A673 (cell line): ENCODE results near the gene PEPD.

Experiments
- CTCF ChIP-seq: fragments of 300-800, 200-600 bp; sonication (generic); conservative IDR thresholded peaks from 2 replicates; pipeline ENCODE4 v1.5.1; 2017; ENCODE audit warnings: low read depth, mild to moderate bottlenecking, antibody characterized with exemption, low read length, moderate library complexity, mixed read lengths
- EZH2 ChIP-seq: fragments of 200-600 bp; sonication (generic); IDR thresholded peaks from 2 replicates; pipeline ENCODE4 v1.6.1; 2017; ENCODE audit warnings: borderline replicate concordance, low read depth, mild to moderate bottlenecking, mixed read lengths, antibody characterized with exemption, low read length; ENCODE audit not compliant: poor library complexity, severe bottlenecking

DNA sequence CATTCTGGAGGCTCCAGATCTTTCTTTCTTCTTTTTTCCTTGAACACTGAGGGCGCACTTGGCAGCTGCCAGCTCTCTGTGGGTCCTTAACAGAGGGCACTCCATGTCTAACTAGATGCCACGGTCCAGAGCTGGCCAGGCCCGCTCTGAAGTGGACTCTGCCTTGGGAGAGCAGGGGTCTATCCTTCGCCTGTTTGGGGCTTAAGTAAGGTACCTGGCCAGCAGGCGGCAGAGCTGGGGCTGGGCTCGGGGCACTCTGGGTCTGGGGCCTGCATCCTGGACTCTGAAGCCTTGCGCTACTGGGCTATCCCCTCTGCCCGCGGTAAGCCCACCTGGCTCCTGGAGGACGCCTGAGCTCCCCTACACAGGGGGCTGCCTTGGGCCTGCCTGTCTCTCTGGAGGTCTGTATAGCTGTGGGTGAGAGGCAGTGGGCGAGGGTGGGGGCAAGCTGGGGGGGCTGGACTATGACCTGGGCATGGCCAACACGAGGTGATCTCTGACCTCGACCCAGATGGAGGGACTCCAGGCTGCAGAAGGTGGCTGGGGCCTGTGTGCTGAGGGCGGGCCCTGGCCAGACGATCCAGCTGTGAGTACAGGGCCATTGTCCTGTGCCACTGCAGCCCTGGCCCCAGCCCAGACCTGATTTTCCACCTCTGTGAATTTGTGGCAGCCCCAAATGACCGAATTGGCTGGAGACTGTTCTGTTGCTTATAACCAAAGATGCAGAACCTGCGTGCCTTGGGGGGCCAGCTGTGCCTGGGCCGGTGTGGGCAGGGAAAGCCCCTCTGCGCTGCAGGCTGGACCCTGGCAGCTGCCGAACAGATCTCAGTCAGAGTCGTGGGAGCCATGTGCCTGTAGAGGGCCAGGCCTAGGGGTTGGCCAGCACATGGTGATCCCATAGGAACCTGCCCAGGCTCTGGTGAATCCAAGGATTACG is 121.6 kb downstream of the PEPD start:
- TF ChIP-seq CTCF = no peak
- no peak for TF ChIP-seq EZH2
